MCF 10A (cell line): Measurements from ENCODE around the gene GALNS. TPM values are rescaled to one million over a fixed set of nuclear protein-coding genes. Genes with fewer than 3 reads are reported as not detected.
A peak's percentile ranks its signal among the peaks of the same experiment; 100 is the strongest.
"Not testable (repeated sequence)": the region's sequence is repeated elsewhere in the genome, so short reads cannot be mapped to it uniquely, and the experiment has no call there.

Source experiments
- BruUV-seq: library from RNA; stranded (reverse); fragments of 400-500 nt; replicated peaks from 2 replicates; lab custom pipeline; 2021; lab: Mats Ljungman, UMichigan
- CTCF ChIA-PET: fragments of 300-600 bp; sonication (Branson Sonifier 250); formaldehyde crosslinking; extraction: SDS; loops from one replicate; lab custom pipeline; 2021; ENCODE audit warnings: antibody characterized with exemption, inconsistent platforms; lab: Yijun Ruan, JAX
- POLR2A ChIA-PET: fragments of 300-600, 350-650 bp; sonication (Branson Sonifier 250); formaldehyde crosslinking; extraction: SDS; loops from one replicate; lab custom pipeline; 2020; ENCODE audit warnings: antibody characterized with exemption, inconsistent platforms; lab: Yijun Ruan, JAX
- DNase-seq: peaks from one replicate; pipeline ENCODE4 v3.0.0-alpha.2; 2018; ENCODE audit not compliant: unreplicated experiment
- H3K27ac Mint-ChIP-seq: one replicate; pipeline ENCODE4 v1.8.0; 2022; ENCODE audit warnings: mild to moderate bottlenecking, low read depth, mixed read lengths; ENCODE audit not compliant: unreplicated experiment
- H3K27me3 Mint-ChIP-seq: one replicate; pipeline ENCODE4 v1.8.0; 2022; ENCODE audit warnings: mixed read lengths; ENCODE audit not compliant: insufficient read depth, unreplicated experiment
- H3K36me3 Mint-ChIP-seq: one replicate; pipeline ENCODE4 v1.8.0; 2022; ENCODE audit warnings: mild to moderate bottlenecking, moderate library complexity, mixed read lengths; ENCODE audit not compliant: insufficient read depth, unreplicated experiment
- H3K4me1 Mint-ChIP-seq: one replicate; pipeline ENCODE4 v1.8.0; 2022; ENCODE audit warnings: mixed read lengths; ENCODE audit not compliant: insufficient read depth, unreplicated experiment
- H3K4me3 Mint-ChIP-seq: one replicate; pipeline ENCODE4 v1.8.0; 2022; ENCODE audit warnings: mild to moderate bottlenecking, moderate library complexity, mixed read lengths; ENCODE audit not compliant: unreplicated experiment
- H3K9me3 Mint-ChIP-seq: one replicate; pipeline ENCODE4 v1.8.0; 2022; ENCODE audit warnings: mixed read lengths; ENCODE audit not compliant: unreplicated experiment
- CTCF ChIP-seq: fragments of 200-600 bp; IDR thresholded peaks from one replicate; pipeline ENCODE4 v1.8.0; 2022; ENCODE audit warnings: antibody characterized with exemption, mild to moderate bottlenecking; ENCODE audit not compliant: unreplicated experiment
- intact Hi-C: fragments of 100-400 bp; cut with micrococcal nuclease; formaldehyde crosslinking; loops from 2 replicates; pipeline ENCODE4 v1.14.1; 2022
- total RNA-seq: library from RNA; stranded (reverse); gene quantifications from 2 replicates; pipeline ENCODE4 v1.2.3, GENCODE V29; 2022

GALNS gene
- total RNA-seq, 1 experiment from 2014 or later = 26.0 TPM

- no peak for TF ChIP-seq CTCF
- Mint-ChIP-seq H3K9me3 (no peaks in the 10 kb centered on the region), H3K4me1 (peaks cover 30% of the 10 kb centered on the region), H3K27ac (no peak overlapping the region), H3K36me3 (peaks cover 22% of the 10 kb centered on the region), H3K27me3 (no peaks in the 10 kb centered on the region), H3K4me3 (no peak overlapping the region)
- DNase-seq = no peak
- ChIA-PET POLR2A (interaction anchor here (4.7 kb wide), 1 partner anchor 8 kb away, joined by 57 read pairs; no protein-coding TSS in a partner anchor), CTCF (interaction anchor here (0.7 to 4.2 kb wide), 3 partner anchors 8 to 779 kb away, joined by 3 to 19 read pairs (median 3); no protein-coding TSS in a partner anchor)
- intact Hi-C loops = no loop called here
- BruUV-seq = no TSS peak
Measured at GRCh38 chr16:88773812-88774291, 82.9 kb downstream of the GALNS start.

- Mint-ChIP-seq H3K4me1 (peaks cover 30% of the 10 kb centered on the region), H3K36me3 (peaks cover 22% of the 10 kb centered on the region), H3K4me3 (no peak overlapping the region), H3K27me3 (no peaks in the 10 kb centered on the region), H3K27ac (no peak overlapping the region), H3K9me3 (no peaks in the 10 kb centered on the region)
- ChIA-PET CTCF (interaction anchor here (0.7 to 4.2 kb wide), 4 partner anchors 9 to 779 kb away, joined by 3 to 19 read pairs (median 4); no protein-coding TSS in a partner anchor), POLR2A (interaction anchor here (0.6 to 4.7 kb wide), 2 partner anchors 8 kb away, joined by 4 to 57 read pairs; no protein-coding TSS in a partner anchor)
- no peak for TF ChIP-seq CTCF
- BruUV-seq = no TSS peak
- DNase-seq = no peak
- intact Hi-C loops = no loop called here
Measured at GRCh38 chr16:88772871-88773811, 83.6 kb downstream of the GALNS start.

GRCh38 chr16:88771781-88772180 is 85.0 kb downstream of the GALNS start:
- DNase-seq, intact Hi-C loops, H3K4me3 Mint-ChIP-seq, H3K27ac Mint-ChIP-seq, H3K27me3 Mint-ChIP-seq, H3K9me3 Mint-ChIP-seq, BruUV-seq: not testable (repeated sequence)
- Mint-ChIP-seq H3K4me1 (peaks cover 38% of the 10 kb centered on the region), H3K36me3 (peaks cover 17% of the 10 kb centered on the region)
- ChIA-PET CTCF (interaction anchor here (1.4 to 4.2 kb wide), 2 partner anchors 9 to 35 kb away, joined by 10 to 19 read pairs; no protein-coding TSS in a partner anchor), POLR2A (interaction anchor here (0.6 to 4.7 kb wide), 3 partner anchors 10 to 544 kb away, joined by 3 to 57 read pairs (median 3); no protein-coding TSS in a partner anchor)

GRCh38 chr16:88771294-88771772 is 85.4 kb downstream of the GALNS start:
- no peaks in the 10 kb centered on the region for H3K27me3 Mint-ChIP-seq
- no peak for DNase-seq
- CTCF ChIA-PET = interaction anchor here (1.4 to 4.2 kb wide), 2 partner anchors 9 to 34 kb away, joined by 10 to 19 read pairs; no protein-coding TSS in a partner anchor
- no TSS peak for BruUV-seq
- H3K4me3 Mint-ChIP-seq = peak overlapping the region; percentile 57
- intact Hi-C loops = no loop called here
- POLR2A ChIA-PET = interaction anchor here (0.6 to 4.7 kb wide), 7 partner anchors 10 to 545 kb away, joined by 3 to 57 read pairs (median 4); partner anchors contain the start of genes APRT, GALNS, PIEZO1 and TRAPPC2L
- TF ChIP-seq CTCF = no peak
- H3K4me1 Mint-ChIP-seq = peaks cover 35% of the 10 kb centered on the region
- no peaks in the 10 kb centered on the region for H3K9me3 Mint-ChIP-seq
- H3K36me3 Mint-ChIP-seq = peaks cover 13% of the 10 kb centered on the region
- H3K27ac Mint-ChIP-seq = peak overlapping the region; percentile 61
